ENCODE data around the gene IFNLR1.

IFNLR1 gene

DNA sequence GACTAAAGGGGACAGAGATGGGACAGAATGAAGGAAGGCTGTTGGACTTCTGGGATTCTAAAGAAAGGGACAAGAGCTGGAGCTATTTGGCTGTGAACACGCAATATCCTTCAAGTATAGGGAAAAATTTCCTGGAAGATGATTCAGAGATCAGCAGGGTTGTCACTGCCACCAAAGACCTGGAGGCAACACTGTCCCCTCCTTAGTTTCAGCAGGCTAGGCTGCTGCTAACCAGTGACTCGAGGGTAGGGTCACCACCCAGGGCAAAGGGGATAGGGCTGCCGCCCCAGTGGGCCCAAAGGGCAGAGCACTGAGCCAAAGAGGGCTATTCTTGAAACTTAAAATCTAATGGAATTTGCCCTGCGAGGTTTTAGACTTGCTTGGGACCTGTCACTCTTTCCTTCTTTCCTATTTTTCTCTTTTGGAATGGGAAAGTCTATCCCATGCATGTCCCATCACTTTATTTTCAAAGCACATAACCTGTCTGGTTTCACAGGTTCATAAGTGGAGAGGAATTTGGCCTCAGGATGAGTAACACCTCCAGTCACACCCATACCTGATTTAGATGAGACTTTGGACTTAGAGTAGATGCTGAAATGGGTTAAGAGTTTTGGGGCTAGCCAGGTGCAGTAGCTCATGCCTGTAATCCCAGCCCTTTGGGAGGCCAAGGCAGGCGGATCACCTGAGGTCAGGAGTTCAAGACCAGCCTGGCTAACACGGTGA lies 11.9 kb downstream of the IFNLR1 start:
- DNase-seq (ENCODE audit: low spot score), result no peak

DNA sequence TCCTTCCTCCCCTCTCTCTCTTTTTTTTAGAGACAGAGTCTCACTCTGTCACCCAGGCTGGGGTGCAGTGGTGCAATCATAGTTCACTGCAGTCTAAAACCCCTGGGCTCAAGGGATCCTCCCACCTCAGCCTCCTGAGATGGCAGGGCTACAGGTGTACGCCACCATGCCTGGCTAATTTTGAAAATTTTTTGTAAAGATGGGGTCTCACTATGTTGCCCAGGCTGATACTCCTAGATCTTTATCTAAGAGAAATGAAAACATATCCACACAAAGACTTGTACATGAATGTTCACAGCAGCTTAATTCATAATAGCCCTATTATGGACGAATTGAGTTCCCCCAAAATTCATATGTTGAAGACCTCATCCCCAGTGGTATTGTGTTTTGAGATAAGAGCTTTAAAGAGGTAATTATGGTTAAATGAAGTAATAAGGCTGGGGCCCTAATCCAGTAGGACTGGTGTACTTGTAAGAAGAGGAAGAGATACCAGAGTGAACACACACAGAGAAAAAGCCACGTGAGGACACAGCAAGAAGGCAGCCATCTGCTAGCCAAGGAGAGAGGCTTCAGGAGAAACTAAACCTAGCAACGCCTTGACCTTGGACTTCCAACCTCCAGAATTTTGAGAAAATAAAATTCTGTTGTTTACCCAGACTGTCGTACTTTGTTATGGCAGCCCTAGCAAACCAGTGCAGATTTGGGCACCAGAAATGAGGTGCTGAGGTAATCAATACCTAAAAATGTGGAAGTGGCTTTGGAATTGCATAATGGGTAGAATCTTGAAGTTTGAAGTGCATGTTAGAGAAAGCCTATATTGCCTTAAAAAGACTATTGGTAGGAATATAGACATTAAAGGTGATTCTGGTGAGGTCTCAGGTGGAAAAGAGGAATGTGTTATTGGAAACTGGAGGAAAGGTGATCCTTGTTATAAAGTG lies 13.2 kb downstream of the IFNLR1 start:
- no peak for DNase-seq (ENCODE audit: low spot score)

DNA sequence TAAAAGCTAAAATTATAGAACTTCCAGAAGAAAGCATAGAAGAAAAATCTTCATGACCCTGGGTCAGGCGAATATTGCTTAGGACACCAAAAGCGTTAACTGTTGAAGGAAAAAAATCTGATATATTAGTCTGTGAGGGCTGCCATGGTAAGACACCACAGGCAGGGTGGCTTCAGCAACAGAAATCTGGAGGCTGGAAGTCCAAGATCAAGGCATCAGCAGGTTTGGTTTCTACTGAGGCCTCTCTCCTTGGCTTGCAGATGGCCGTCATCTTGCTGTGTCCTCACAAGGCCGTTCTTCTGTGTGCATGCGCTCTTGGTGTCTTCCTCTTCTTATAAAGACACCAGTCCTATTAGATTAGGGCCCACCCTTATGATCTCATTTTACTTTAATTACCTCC lies 14.5 kb downstream of the IFNLR1 start:
- DNase-seq (ENCODE audit: low spot score), result no peak

DNA sequence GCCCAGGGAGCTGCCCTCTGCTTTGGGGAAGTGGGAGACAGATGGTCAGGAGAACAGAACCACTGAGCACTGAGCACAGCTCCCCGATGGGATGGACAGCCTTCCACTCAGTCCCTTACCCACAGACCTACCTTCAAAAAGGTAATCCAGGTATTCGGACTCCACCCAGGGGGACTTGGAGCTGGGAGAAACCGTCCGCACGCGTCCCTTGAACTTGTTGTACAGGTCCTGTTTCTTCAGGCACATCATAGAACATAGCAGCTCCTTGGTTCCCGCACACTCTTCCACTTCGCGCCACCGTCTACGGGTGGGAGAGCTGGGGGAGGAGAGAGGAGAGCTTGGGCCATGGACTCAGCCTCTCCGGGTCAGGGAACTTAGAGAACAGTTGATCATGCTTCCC lies 17.8 kb downstream of the IFNLR1 start:
- DNase-seq (ENCODE audit: low spot score), result no peak

DNA sequence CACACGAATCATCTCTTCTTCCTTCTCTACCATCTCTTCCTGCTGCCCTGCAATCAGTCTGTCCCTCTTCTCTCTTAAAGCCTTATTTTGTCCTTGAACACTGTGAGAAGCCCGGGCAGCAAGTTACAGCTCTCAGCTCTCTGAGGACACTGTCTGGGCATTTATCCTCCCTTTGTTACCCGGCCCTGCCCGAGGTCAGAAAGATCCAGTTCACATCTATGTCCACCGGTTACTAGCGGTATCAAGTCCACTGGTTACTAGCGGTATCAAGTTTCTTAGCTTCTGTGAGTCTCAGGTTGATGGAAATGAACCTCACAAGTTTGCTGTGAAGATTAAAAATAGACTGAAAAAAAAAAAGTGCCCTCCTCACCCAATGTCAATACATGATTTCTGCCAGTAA lies 18.8 kb downstream of the IFNLR1 start:
- no peak for DNase-seq (ENCODE audit: low spot score)

DNA sequence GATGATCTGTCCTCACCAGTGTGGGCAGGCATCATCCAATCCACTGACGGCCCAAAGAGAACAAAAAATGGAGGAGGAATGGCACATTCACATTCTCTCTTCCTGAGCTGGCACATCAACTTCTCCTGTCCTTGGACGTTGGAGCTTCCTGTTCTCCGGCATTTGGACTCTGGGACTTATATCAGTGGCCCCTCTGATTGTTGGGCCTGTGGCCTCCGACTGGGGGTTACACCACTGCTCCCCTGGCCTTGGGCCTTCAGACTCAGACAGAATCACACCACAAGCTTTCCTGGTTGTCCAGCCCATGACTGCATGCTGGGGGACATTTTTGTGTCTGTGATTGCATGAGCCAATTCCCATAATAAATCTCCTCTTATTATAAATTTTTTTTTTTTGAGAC lies 20.1 kb downstream of the IFNLR1 start:
- no peak for DNase-seq (ENCODE audit: low spot score)

DNA sequence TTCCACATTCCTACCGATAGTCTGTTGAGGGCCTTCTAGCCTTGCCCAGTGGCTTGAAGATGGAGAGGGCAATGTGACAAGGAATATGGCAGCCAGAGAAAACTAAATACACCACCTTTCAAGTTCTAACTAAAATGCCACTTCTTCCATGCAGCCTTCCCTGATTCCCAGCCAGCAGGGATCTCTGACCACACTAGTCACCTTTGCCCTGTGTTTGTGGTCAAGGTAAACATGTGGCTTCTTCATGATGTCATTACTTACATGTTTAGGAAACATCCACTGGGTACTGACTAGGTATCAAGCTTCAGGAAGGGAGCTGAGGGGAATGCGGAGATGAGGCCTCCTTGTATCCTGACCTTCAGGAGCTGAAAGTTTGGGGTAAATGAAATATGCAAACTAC lies 21.6 kb downstream of the IFNLR1 start:
- DNase-seq (ENCODE audit: low spot score), result no peak

DNA sequence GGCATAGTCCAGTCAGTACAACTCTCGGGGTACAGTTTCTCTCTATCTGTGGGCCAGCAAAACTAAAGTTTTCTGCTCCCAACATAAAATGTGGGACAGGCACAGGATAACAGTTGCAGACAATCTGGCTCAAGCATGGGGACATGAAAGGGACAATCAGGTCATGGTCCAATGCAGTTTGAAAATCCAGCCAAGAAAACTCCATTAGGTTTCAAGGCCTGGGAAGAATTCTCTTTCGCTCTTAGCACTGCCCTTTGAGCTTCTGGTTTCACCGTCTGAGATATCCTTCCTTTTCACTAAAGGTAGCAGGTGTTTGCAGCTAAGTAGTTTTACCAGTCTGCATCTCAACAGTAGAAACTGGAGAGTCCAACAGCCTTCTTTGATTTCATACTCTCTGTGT lies 23.1 kb downstream of the IFNLR1 start:
- no peak for DNase-seq (ENCODE audit: low spot score)

DNA sequence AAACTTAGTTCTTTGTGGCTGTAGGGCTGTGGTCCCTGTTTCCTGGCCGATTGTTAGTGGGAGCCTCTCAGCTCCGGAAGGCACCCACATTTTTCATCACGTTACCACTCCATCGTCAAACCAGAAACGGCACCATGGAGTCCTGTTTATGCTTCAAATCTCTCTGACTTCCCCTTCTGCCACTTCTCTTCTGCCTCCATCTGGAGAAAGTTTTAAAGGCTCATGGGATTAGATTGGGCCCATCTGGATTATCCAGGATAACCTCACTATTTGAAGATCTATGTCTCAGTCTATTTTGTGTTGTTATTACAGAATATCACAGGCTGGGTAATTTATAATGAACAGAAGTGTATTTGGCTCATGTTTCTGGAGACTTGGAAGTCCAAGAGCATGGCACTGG lies 24.9 kb downstream of the IFNLR1 start:
- no peak for DNase-seq (ENCODE audit: low spot score)

DNA sequence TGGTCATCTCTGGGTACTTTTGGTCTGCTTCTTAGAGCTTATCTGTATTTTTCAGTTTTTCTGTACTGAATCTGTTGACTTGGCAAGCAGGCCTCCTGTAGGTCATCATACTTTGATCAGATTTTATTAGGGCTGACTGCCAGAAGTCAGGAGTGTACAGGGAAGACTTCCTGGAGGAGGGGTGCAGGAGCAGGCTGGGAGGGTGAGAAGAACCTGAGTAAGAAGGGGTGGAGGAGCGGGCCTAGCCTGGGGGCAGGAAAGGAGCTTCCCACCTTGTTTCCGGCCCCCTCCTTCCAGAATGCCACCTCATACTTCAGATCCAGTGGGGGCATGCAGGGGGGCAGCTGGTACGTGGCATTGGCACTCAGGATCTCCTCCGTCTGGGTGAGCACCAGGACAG lies 25.8 kb downstream of the IFNLR1 start:
- DNase-seq (ENCODE audit: low spot score), result no peak

DNA sequence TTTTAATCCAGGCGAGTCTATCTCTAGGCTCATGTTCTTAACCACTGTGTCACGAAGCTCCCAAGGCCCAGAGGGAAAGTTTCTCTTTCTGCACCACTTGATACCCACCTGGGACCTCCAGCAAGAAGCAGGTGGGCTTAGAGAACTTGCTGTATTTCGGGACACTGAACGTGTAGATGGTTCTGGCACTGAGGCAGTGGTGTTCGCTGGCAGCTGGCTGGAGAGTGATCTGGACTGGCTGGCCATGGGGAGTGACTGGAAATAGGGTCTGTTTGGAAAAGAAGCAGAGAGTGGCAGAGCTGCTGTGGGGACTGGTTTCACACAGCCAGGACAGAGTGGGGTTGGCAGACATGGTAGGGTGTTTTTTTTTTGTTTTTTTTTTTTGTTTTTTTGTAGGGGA lies 27.7 kb downstream of the IFNLR1 start:
- no peak for DNase-seq (ENCODE audit: low spot score)

DNA sequence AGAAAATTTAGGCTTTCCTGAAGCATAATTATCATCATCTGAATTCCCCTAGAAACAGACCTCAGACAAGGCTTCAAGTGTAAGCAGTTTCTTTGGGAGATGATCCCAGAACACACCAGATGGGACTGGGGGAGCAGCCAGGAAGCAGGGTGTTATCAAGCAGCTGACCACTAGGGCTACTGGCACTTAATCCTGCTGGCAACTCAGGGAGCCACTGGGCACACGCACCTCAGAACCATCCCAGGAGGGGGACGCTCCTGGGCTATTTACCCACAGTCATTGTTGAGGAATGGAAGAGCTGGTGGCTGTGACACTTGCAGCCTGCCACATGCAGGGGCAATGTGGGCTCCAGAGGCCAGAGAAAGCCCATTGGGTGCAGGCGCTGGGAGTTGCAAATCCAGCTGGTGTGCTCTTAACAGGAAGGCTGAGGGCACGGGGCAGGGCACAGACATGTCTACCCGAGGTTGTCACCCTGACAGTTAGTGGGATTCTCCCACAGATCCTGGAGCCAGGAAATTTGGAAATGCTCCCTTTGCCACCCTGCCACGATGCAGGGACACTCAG lies 29.1 kb downstream of the IFNLR1 start:
- no peak for DNase-seq (ENCODE audit: low spot score)

DNA sequence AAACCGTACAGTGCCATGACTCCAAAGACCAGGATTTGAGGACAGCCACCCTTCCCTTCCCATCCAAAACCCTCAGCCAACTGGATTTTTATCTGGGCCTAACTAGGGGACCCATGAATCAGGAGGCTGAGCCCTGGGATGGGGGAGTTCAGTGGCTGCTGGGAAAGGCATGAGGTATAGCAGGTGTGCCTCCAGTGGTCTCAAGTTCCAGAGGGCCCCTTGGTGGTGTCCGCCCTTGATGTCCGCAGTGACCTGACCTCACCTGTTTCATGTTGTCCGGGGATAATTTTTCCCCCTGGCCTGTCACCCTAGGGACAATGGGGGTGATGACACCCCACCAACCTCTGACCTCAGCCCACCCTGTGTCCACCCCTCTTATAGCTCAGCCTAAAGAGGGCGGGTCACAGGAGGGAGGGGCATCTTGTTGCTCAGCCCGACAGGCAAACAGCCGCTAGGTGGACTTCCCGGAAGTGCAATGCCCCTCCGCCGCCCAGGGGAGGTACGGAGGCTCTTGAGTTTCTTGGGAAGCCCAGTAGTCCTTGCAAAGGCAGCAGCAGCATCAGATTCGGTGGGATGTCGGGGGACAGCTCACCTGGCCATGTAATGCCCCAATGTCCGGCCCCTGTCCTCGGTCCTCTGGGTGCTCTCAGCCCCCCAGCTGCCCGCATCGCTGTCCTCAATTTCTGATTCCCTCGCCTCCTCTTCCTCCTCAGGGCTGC lies 30.4 kb downstream of the IFNLR1 start:
- DNase-seq (ENCODE audit: low spot score), result no peak

DNA sequence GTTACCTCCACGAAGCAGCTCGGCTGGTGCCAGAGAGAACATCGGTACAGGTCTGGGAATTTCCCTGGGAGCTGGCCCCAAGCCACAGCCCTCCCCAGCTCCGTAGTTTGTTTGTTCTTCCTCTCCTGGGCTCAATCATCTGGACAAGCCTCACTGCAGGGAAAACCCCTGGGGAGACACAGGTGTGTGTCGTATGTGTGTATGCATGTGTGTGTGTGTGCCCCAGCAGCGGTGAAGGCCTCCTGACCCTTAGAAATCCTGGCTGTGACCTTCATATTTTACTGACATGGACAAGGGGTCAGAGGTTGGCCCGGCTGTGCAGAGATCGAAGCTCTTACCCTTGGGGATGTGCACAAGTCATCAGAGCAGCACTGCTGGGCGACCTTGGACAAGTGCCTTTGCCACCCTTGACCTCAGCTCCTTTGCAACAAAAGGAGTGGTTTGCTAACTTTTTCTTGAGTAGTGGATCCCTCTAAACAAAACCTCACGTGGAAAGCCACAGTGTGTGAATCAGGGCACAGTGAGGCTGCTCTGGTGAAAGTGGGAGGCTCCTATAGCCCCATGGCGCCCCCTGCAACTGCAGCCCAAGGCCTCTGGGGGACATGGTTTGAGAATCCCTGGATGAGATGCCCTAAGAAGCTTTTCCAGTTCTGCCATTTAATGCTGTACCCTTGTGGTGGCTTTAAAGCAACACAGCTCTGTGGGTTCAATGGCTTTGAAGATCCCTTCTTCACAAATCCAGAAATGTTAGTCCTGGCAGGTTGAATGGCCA lies 31.9 kb downstream of the IFNLR1 start:
- DNase-seq (ENCODE audit: low spot score), result no peak

DNA sequence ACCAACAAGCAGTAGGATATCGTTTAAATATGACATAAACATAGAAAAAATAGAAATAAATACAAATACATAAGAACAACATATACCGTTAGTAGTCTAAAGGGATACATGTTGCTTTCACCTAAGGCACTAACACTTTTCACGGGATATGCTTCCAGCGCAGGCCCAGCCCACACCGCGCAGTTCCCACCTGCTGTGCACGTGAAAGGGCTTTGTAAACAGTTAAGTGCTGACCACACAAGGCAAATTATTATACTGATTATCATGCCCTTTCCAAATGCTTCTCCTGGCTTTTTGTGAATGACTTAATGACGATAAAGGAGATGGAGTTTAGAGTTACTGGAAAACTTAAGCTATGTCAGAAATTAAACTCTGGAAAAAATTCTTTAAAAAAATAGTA lies 32.9 kb downstream of the IFNLR1 start:
- no peak for DNase-seq (ENCODE audit: low spot score)

DNA sequence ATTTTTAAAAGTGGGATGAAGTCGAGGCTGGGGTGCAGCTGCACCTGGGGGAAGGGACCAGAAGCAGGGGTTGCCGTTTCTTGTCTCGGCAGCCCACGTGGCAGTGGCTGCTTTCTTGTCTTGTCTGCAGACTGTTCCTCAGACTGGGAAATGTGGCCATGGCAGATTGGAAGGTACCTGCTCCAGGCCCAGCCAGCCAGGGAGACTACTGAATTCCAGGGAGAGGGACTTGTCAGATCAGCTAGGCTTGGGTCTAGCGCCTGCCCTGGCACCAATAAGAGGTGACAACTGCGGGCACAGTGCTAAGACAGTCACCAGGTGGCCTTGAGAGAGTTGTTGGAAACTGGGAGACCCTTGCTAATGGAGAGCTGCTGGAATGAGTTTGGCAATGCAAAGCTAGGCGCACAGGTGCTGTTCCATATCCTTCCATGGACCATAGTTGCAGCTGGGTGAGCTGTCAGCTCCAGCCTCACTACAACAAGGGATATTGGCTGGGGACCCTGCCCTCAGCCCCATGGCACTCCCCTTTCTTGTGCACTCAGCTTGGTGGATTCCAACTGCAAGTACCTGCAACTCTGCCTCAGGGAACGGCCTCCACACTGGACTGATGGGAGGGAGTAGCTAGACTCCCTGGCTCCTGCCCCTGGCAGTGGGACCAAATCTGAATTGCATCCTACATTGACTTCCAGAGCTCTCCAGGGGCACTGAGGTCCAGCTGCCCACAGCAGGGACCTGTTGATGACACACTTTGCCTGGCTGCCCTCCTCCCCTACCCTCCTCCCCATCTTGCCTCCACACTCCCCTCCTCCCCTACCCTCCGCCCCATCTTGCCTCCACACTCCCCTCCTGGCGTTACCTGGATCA lies 34.2 kb downstream of the IFNLR1 start:
- DNase-seq (ENCODE audit: low spot score), result no peak

DNA sequence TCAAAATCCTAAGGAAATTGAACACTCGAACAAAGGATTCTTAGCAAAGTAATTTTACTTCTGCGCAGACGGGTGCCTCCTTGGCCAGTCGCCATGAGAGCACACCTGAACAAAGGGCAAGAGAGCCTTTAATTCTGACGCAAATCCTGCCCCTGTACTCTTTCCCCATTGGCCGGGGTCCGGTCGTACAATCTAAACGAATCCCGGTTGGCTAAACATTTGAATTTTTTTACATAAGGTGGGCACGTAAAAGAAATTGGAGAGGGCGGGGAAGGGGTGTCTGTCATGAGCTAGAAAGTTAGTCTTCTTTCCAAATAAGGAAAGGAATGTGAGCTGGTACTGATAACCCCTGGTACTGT lies 35.9 kb downstream of the IFNLR1 start:
- no peak for DNase-seq (ENCODE audit: low spot score)

DNA sequence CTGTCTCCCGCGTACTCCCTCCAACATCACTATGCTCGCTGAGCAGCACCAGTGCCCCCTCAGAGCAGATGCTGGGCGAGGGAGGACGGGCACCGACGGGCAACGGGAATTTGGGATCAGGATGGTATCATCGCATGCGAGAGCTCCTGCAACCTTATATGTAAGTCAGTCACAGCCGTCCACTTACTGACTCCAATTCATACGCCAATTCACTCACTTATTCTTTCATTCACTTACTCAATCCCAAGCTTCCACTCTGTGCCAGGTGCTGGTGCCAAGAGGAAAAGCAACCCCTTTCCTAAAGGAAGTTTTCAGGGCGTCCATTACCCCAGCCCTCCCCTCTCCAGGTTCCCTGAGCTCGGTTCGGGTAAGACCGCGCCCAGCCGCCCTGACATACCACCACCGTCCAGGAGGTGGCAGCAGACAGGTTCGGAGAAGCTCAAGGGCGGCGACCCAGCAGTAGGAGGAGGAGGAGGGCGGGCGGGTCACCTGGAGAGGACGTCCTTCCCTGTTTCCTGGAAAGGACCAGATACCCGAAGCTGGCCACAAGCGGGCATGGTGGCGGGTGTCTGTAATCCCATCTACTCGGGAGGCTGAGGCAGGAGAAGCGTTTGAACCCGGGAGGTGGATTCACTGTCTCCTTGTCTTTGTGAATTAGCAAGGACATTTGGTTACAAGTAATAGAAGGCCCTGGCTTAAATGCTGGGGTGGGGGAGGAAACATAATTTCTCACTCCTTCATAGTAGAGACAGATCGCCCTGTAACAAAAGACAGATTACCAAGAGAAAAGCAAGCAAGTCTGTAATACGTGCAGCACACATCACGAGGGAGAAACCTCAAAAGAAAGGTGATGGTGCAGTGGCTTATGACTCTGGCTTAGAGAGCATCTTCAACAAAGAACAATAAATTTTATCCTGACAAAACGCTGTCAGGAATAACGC lies 36.6 kb downstream of the IFNLR1 start:
- DNase-seq (ENCODE audit: low spot score), result peak; percentile 56

DNA sequence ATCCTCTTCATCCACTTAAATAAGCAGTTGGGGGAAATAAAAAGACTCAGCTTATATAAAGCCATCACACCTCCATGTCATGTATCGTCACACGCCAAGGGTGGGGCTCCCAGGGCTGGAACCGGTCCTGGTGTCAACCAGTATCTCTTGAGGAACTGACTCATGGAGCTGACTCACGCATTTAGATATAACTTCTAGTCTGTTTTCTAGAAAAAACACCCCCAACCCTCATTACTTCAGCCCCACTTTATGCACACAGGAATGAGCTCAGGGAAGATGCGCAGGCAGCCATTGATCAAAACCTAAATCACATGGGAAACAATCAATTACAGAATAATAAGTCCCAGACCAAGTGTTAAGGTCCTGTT lies 37.2 kb downstream of the IFNLR1 start:
- peak; percentile 37 for DNase-seq (ENCODE audit: low spot score)

DNA sequence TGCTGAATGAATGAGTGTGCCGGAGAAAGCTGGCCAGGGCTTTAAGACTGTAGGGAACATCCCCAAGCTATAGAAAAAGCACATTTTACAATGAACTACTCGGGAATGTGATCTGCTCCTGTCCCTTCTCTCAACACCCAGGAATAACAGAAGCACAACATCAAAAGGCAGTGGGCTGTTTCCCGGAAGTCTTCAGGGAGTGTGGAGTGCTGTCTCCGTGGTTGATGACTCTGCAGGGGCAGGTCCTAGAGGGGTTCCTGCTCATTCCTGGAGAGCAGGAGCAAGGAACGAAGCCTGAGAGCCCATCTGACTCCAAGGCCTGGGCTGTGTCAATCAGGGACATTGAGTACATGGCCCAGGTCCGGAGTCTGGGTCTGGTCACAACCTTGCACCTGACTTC lies 39.3 kb downstream of the IFNLR1 start:
- DNase-seq (ENCODE audit: low spot score), result no peak

All from kidney capillary endothelial cell (primary cell).